Measurements from ENCODE around the gene ATP13A5.

The ATP13A5 gene

GRCh38 chr3:193347521-193348501 lies 30.7 kb downstream of the ATP13A5 start:
- H3K27ac ChIP-seq (ENCODE audit: low read length), result no peak overlapping the region
- H3K9me3 ChIP-seq (ENCODE audit: control insufficient read depth in 2 of 2, low read length in 2 of 2), result no peaks in the 10 kb centered on the region
- H3K4me1 ChIP-seq (ENCODE audit: control insufficient read depth, insufficient read depth, low read length), result no peaks in the 10 kb centered on the region
- H3K4me3 ChIP-seq (ENCODE audit: low read length in 2 of 2), result no peak overlapping the region
- H3K27me3 ChIP-seq (ENCODE audit: control insufficient read depth in 1 of 2, insufficient read depth in 2 of 2, low read length in 2 of 2), result no peaks in the 10 kb centered on the region
- no peak overlapping the region for H3K9ac ChIP-seq (ENCODE audit: low read length in 2 of 2)
- no peaks in the 10 kb centered on the region for H3K36me3 ChIP-seq (ENCODE audit: control insufficient read depth in 2 of 2, insufficient read depth in 2 of 2, low read length in 2 of 2)

GRCh38 chr3:193346259-193346658 lies 32.3 kb downstream of the ATP13A5 start:
- Histone ChIP-seq H3K9me3 (ENCODE audit: control insufficient read depth in 2 of 2, low read length in 2 of 2) (no peaks in the 10 kb centered on the region), H3K27me3 (ENCODE audit: control insufficient read depth in 1 of 2, insufficient read depth in 2 of 2, low read length in 2 of 2) (peaks cover 0 to 2% of the 10 kb centered on the region in 2 donors), H3K4me3 (ENCODE audit: low read length in 2 of 2) (no peak overlapping the region), H3K9ac (ENCODE audit: low read length in 2 of 2) (no peak overlapping the region), H3K36me3 (ENCODE audit: control insufficient read depth in 2 of 2, insufficient read depth in 2 of 2, low read length in 2 of 2) (no peaks in the 10 kb centered on the region), H3K27ac (ENCODE audit: low read length) (no peak overlapping the region), H3K4me1 (ENCODE audit: control insufficient read depth, insufficient read depth, low read length) (no peaks in the 10 kb centered on the region)

DNA sequence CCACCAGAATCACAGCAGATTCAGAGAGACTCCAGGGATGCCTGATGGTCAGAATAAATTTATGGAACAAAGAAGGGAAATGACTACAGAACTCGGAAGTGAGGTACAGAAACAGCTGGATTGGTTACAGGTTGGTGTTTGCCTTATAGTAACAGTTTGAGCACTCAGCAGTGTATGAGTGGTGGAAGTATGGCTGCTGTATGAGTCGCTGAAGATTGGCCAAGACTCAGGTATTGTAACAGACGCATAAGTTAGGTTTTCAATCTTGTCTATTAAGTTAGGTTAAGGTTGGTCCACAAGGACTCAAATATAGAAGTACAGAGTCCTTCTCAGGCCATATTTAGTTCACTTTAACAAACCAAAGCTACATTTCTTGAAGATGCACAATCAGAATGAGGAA lies 33.1 kb downstream of the ATP13A5 start:
- no peaks in the 10 kb centered on the region for H3K36me3 ChIP-seq (ENCODE audit: control insufficient read depth in 2 of 2, insufficient read depth in 2 of 2, low read length in 2 of 2)
- no peak overlapping the region for H3K27ac ChIP-seq (ENCODE audit: low read length)
- no peak overlapping the region for H3K4me3 ChIP-seq (ENCODE audit: low read length in 2 of 2)
- no peaks in the 10 kb centered on the region for H3K4me1 ChIP-seq (ENCODE audit: control insufficient read depth, insufficient read depth, low read length)
- H3K9ac ChIP-seq (ENCODE audit: low read length in 2 of 2), result no peak overlapping the region
- H3K27me3 ChIP-seq (ENCODE audit: control insufficient read depth in 1 of 2, insufficient read depth in 2 of 2, low read length in 2 of 2), result peaks cover 0 to 2% of the 10 kb centered on the region in 2 donors
- H3K9me3 ChIP-seq (ENCODE audit: control insufficient read depth in 2 of 2, low read length in 2 of 2), result no peaks in the 10 kb centered on the region

- Histone ChIP-seq H3K9ac (ENCODE audit: low read length in 2 of 2) (no peak overlapping the region), H3K27me3 (ENCODE audit: control insufficient read depth in 1 of 2, insufficient read depth in 2 of 2, low read length in 2 of 2) (peaks cover 0 to 2% of the 10 kb centered on the region in 2 donors), H3K4me1 (ENCODE audit: control insufficient read depth, insufficient read depth, low read length) (no peaks in the 10 kb centered on the region), H3K27ac (ENCODE audit: low read length) (no peak overlapping the region), H3K9me3 (ENCODE audit: control insufficient read depth in 2 of 2, low read length in 2 of 2) (no peaks in the 10 kb centered on the region), H3K4me3 (ENCODE audit: low read length in 2 of 2) (no peak overlapping the region), H3K36me3 (ENCODE audit: control insufficient read depth in 2 of 2, insufficient read depth in 2 of 2, low read length in 2 of 2) (no peaks in the 10 kb centered on the region)
Measured at GRCh38 chr3:193344486-193344885, 34.1 kb downstream of the ATP13A5 start.

- Histone ChIP-seq H3K4me1 (ENCODE audit: control insufficient read depth, insufficient read depth, low read length) (no peaks in the 10 kb centered on the region), H3K4me3 (ENCODE audit: low read length in 2 of 2) (no peak overlapping the region), H3K27me3 (ENCODE audit: control insufficient read depth in 1 of 2, insufficient read depth in 2 of 2, low read length in 2 of 2) (peaks cover 0 to 2% of the 10 kb centered on the region in 2 donors), H3K36me3 (ENCODE audit: control insufficient read depth in 2 of 2, insufficient read depth in 2 of 2, low read length in 2 of 2) (no peaks in the 10 kb centered on the region), H3K27ac (ENCODE audit: low read length) (no peak overlapping the region), H3K9ac (ENCODE audit: low read length in 2 of 2) (no peak overlapping the region), H3K9me3 (ENCODE audit: control insufficient read depth in 2 of 2, low read length in 2 of 2) (no peaks in the 10 kb centered on the region)
Measured at GRCh38 chr3:193343726-193344222, 34.8 kb downstream of the ATP13A5 start.

- H3K27ac ChIP-seq (ENCODE audit: low read length), result no peak overlapping the region
Measured at GRCh38 chr3:193342551-193342950, 36.0 kb downstream of the ATP13A5 start.

GRCh38 chr3:193335031-193335430 lies 43.5 kb downstream of the ATP13A5 start:
- no peak overlapping the region for H3K4me3 ChIP-seq (ENCODE audit: low read length in 2 of 2)
- H3K36me3 ChIP-seq (ENCODE audit: control insufficient read depth in 2 of 2, insufficient read depth in 2 of 2, low read length in 2 of 2), result no peaks in the 10 kb centered on the region
- peaks cover 0 to 3% of the 10 kb centered on the region in 2 donors for H3K9me3 ChIP-seq (ENCODE audit: control insufficient read depth in 2 of 2, low read length in 2 of 2)
- H3K4me1 ChIP-seq (ENCODE audit: control insufficient read depth, insufficient read depth, low read length), result no peaks in the 10 kb centered on the region
- no peaks in the 10 kb centered on the region for H3K27me3 ChIP-seq (ENCODE audit: control insufficient read depth in 1 of 2, insufficient read depth in 2 of 2, low read length in 2 of 2)
- no peak overlapping the region for H3K27ac ChIP-seq (ENCODE audit: low read length)
- no peak overlapping the region for H3K9ac ChIP-seq (ENCODE audit: low read length in 2 of 2)

More at GRCh38 chr3:193342551-193342950, 36.0 kb downstream of the ATP13A5 start:
- Histone ChIP-seq H3K9me3 (ENCODE audit: control insufficient read depth in 2 of 2, low read length in 2 of 2) (no peaks in the 10 kb centered on the region), H3K9ac (ENCODE audit: low read length in 2 of 2) (no peak overlapping the region), H3K4me3 (ENCODE audit: low read length in 2 of 2) (no peak overlapping the region), H3K27me3 (ENCODE audit: control insufficient read depth in 1 of 2, insufficient read depth in 2 of 2, low read length in 2 of 2) (peaks cover 0 to 2% of the 10 kb centered on the region in 2 donors), H3K36me3 (ENCODE audit: control insufficient read depth in 2 of 2, insufficient read depth in 2 of 2, low read length in 2 of 2) (no peaks in the 10 kb centered on the region), H3K4me1 (ENCODE audit: control insufficient read depth, insufficient read depth, low read length) (no peaks in the 10 kb centered on the region)

GRCh38 chr3:193333229-193333628 lies 45.3 kb downstream of the ATP13A5 start:
- no peaks in the 10 kb centered on the region for H3K27me3 ChIP-seq (ENCODE audit: control insufficient read depth in 1 of 2, insufficient read depth in 2 of 2, low read length in 2 of 2)
- H3K9me3 ChIP-seq (ENCODE audit: control insufficient read depth in 2 of 2, low read length in 2 of 2), result peaks cover 0 to 3% of the 10 kb centered on the region in 2 donors
- H3K4me3 ChIP-seq (ENCODE audit: low read length in 2 of 2), result no peak overlapping the region
- no peak overlapping the region for H3K27ac ChIP-seq (ENCODE audit: low read length)
- H3K36me3 ChIP-seq (ENCODE audit: control insufficient read depth in 2 of 2, insufficient read depth in 2 of 2, low read length in 2 of 2), result no peaks in the 10 kb centered on the region
- no peak overlapping the region for H3K9ac ChIP-seq (ENCODE audit: low read length in 2 of 2)
- H3K4me1 ChIP-seq (ENCODE audit: control insufficient read depth, insufficient read depth, low read length), result no peaks in the 10 kb centered on the region

GRCh38 chr3:193330555-193331204 lies 47.9 kb downstream of the ATP13A5 start:
- Histone ChIP-seq H3K9me3 (ENCODE audit: control insufficient read depth in 2 of 2, low read length in 2 of 2) (peaks cover 0 to 3% of the 10 kb centered on the region in 2 donors), H3K27ac (ENCODE audit: low read length) (no peak overlapping the region), H3K4me3 (ENCODE audit: low read length in 2 of 2) (no peak overlapping the region), H3K27me3 (ENCODE audit: control insufficient read depth in 1 of 2, insufficient read depth in 2 of 2, low read length in 2 of 2) (no peaks in the 10 kb centered on the region), H3K36me3 (ENCODE audit: control insufficient read depth in 2 of 2, insufficient read depth in 2 of 2, low read length in 2 of 2) (no peaks in the 10 kb centered on the region), H3K4me1 (ENCODE audit: control insufficient read depth, insufficient read depth, low read length) (no peaks in the 10 kb centered on the region), H3K9ac (ENCODE audit: low read length in 2 of 2) (no peak overlapping the region)

GRCh38 chr3:193317682-193318300 lies 60.8 kb downstream of the ATP13A5 start:
- H3K27me3 ChIP-seq (ENCODE audit: control insufficient read depth in 1 of 2, insufficient read depth in 2 of 2, low read length in 2 of 2), result no peaks in the 10 kb centered on the region
- H3K9me3 ChIP-seq (ENCODE audit: control insufficient read depth in 2 of 2, low read length in 2 of 2), result no peaks in the 10 kb centered on the region
- H3K36me3 ChIP-seq (ENCODE audit: control insufficient read depth in 2 of 2, insufficient read depth in 2 of 2, low read length in 2 of 2), result no peaks in the 10 kb centered on the region
- H3K4me3 ChIP-seq (ENCODE audit: low read length in 2 of 2), result no peak overlapping the region
- H3K27ac ChIP-seq (ENCODE audit: low read length), result no peak overlapping the region
- H3K9ac ChIP-seq (ENCODE audit: low read length in 2 of 2), result no peak overlapping the region
- H3K4me1 ChIP-seq (ENCODE audit: control insufficient read depth, insufficient read depth, low read length), result no peaks in the 10 kb centered on the region
